ENCODE results near the gene OLFML3.

OLFML3 gene

GRCh38 chr1:114025609-114026401 is 46.5 kb downstream of the OLFML3 start:
- TF ChIP-seq CTCF (IDR thresholded peaks at IDR 0.05; ENCODE audit: low read depth, low read length) = no peak
- no peak for DNase-seq (ENCODE audit: extremely low read depth, low read depth)

GRCh38 chr1:114026797-114027196 is 47.5 kb downstream of the OLFML3 start:
- no peak for DNase-seq (ENCODE audit: extremely low read depth, low read depth)
- no peak for TF ChIP-seq CTCF (IDR thresholded peaks at IDR 0.05; ENCODE audit: low read depth, low read length)
